Neural progenitor cell (in vitro differentiated cells): Measurements from ENCODE around the gene STK36. TPM values are rescaled to one million over a fixed set of nuclear protein-coding genes. Genes with fewer than 3 reads are reported as not detected.

Source experiments
- DNase-seq: peaks from one replicate; pipeline ENCODE4 v3.0.0-alpha.2; 2016; ENCODE audit warnings: low spot score
- H2AFZ ChIP-seq: fragments of 200-600 bp; sonication (generic); replicated peaks from 2 replicates; pipeline ENCODE4 v1.6.1; 2016; ENCODE audit warnings: antibody characterized with exemption
- H3F3A ChIP-seq: fragments of 200-600 bp; sonication (generic); 2 replicates; pipeline ENCODE4 v1.6.1; 2016; ENCODE audit warnings: antibody characterized with exemption, low read depth
- H3K27ac ChIP-seq: fragments of 200-600 bp; sonication (generic); 2 replicates; pipeline ENCODE4 v1.5.1; 2016; ENCODE audit warnings: mild to moderate bottlenecking
- H3K27me3 ChIP-seq: fragments of 200-600 bp; sonication (generic); 2 replicates; pipeline ENCODE4 v1.6.1; 2016; ENCODE audit warnings: mild to moderate bottlenecking, moderate library complexity
- H3K36me3 ChIP-seq: fragments of 200-600 bp; sonication (generic); 2 replicates; pipeline ENCODE4 v1.5.1; 2016
- H3K4me1 ChIP-seq: fragments of 200-600 bp; sonication (generic); 2 replicates; pipeline ENCODE4 v1.6.1; 2016; ENCODE audit warnings: mixed run types
- H3K4me2 ChIP-seq: fragments of 200-600 bp; sonication (generic); 2 replicates; pipeline ENCODE4 v1.6.1; 2016
- H3K4me3 ChIP-seq: fragments of 200-600 bp; sonication (generic); 2 replicates; pipeline ENCODE4 v1.5.1; 2016
- H3K79me2 ChIP-seq: fragments of 200-600 bp; sonication (generic); 2 replicates; pipeline ENCODE4 v1.6.1; 2016; ENCODE audit warnings: low read depth
- H3K9ac ChIP-seq: fragments of 200-600 bp; sonication (generic); 2 replicates; pipeline ENCODE4 v1.6.1; 2016
- H3K9me3 ChIP-seq: fragments of 200-600 bp; sonication (generic); 2 replicates; pipeline ENCODE4 v1.5.1; 2016; ENCODE audit warnings: low read depth
- H4K20me1 ChIP-seq: fragments of 200-600 bp; sonication (generic); 2 replicates; pipeline ENCODE4 v1.6.1; 2016; ENCODE audit warnings: low read depth
- H3K27ac Mint-ChIP-seq: 3 replicates; pipeline ENCODE4 v1.8.0; 2021; ENCODE audit warnings: mixed read lengths
- H3K27me3 Mint-ChIP-seq: 2 replicates; pipeline ENCODE4 v1.8.0; 2022; ENCODE audit warnings: low read depth, mild to moderate bottlenecking, inconsistent platforms, moderate library complexity, mixed read lengths; ENCODE audit not compliant: insufficient read depth
- H3K36me3 Mint-ChIP-seq: 3 replicates; pipeline ENCODE4 v1.8.0; 2021; ENCODE audit warnings: mixed read lengths
- H3K4me1 Mint-ChIP-seq: 3 replicates; pipeline ENCODE4 v1.8.0; 2021; ENCODE audit warnings: mixed read lengths
- H3K4me3 Mint-ChIP-seq: 3 replicates; pipeline ENCODE4 v1.8.0; 2021; ENCODE audit warnings: mild to moderate bottlenecking, moderate library complexity, mixed read lengths
- H3K9me3 Mint-ChIP-seq: 3 replicates; pipeline ENCODE4 v1.8.0; 2020; ENCODE audit warnings: mixed read lengths
- EZH2 ChIP-seq: fragments of 200-600 bp; sonication (generic); IDR thresholded peaks from 2 replicates; pipeline ENCODE4 v1.6.1; 2017; ENCODE audit warnings: antibody characterized with exemption, mild to moderate bottlenecking, moderate library complexity
- EZH2phosphoT487 ChIP-seq: fragments of 200-600 bp; sonication (generic); IDR thresholded peaks from 2 replicates; pipeline ENCODE4 v1.6.1; 2017; ENCODE audit warnings: antibody characterized with exemption
- total RNA-seq: library from RNA; depleted of rRNA; stranded (reverse); fragments of >200 nt; gene quantifications from 2 replicates; pipeline ENCODE4 v1.2.3, GENCODE V29; 2015; ENCODE audit warnings: low replicate concordance
- TF ChIP-seq, protein P1 (sequence below): fragments of 200-600 bp; sonication (generic); IDR thresholded peaks from 2 replicates; pipeline ENCODE4 v1.5.1; 2017; ENCODE audit warnings: antibody characterized with exemption, mild to moderate bottlenecking

The STK36 gene
- total RNA-seq, 1 donor from 2014 or later, result 61.4 TPM

DNA sequence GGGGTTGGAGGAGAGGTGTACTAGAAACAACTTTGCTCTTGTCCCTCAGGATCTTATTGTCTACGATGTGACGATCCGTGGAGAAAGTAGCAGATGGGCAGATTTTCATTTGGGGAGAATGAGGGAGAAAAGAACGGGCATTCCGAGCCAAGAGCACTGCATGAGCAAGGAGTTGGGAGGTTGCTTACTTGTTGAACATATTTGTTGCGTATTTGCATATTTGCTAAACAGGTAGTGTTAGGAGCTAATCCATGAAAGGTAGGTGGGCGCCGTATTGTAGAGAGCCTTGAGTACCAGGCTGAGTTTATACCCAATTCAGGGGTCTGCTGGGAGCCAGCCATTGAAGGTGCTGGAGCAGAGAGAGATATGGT is 11.9 kb upstream of the STK36 start:
- Histone ChIP-seq H2AFZ (peak overlapping the region; percentile 97), H3K79me2 (peaks cover 26% of the 10 kb centered on the region), H3K4me1 (peaks cover 3% of the 10 kb centered on the region), H3K9me3 (no peaks in the 10 kb centered on the region), H3K27me3 (no peaks in the 10 kb centered on the region), H3K4me2 (peak overlapping the region; percentile 97), H3F3A (peaks cover 9% of the 10 kb centered on the region), H3K4me3 (peak overlapping the region; percentile 95), H3K27ac (no peak overlapping the region), H3K36me3 (peaks cover 4% of the 10 kb centered on the region), H3K9ac (peak overlapping the region; percentile 29), H4K20me1 (no peaks in the 10 kb centered on the region)
- peaks cover 23% of the 10 kb centered on the region for H3K4me1 Mint-ChIP-seq
- H3K4me3 Mint-ChIP-seq, result peak overlapping the region; percentile 99
- H3K27ac Mint-ChIP-seq, result no peak overlapping the region
- peaks cover 9% of the 10 kb centered on the region for H3K27me3 Mint-ChIP-seq
- no peaks in the 10 kb centered on the region for H3K9me3 Mint-ChIP-seq
- DNase-seq, result no peak
- H3K36me3 Mint-ChIP-seq, result peaks cover 21% of the 10 kb centered on the region
- no peak for TF ChIP-seq EZH2phosphoT487
- no peak for TF ChIP-seq EZH2
- TF ChIP-seq, protein P1, sequence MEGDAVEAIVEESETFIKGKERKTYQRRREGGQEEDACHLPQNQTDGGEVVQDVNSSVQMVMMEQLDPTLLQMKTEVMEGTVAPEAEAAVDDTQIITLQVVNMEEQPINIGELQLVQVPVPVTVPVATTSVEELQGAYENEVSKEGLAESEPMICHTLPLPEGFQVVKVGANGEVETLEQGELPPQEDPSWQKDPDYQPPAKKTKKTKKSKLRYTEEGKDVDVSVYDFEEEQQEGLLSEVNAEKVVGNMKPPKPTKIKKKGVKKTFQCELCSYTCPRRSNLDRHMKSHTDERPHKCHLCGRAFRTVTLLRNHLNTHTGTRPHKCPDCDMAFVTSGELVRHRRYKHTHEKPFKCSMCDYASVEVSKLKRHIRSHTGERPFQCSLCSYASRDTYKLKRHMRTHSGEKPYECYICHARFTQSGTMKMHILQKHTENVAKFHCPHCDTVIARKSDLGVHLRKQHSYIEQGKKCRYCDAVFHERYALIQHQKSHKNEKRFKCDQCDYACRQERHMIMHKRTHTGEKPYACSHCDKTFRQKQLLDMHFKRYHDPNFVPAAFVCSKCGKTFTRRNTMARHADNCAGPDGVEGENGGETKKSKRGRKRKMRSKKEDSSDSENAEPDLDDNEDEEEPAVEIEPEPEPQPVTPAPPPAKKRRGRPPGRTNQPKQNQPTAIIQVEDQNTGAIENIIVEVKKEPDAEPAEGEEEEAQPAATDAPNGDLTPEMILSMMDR, result no peak

DNA sequence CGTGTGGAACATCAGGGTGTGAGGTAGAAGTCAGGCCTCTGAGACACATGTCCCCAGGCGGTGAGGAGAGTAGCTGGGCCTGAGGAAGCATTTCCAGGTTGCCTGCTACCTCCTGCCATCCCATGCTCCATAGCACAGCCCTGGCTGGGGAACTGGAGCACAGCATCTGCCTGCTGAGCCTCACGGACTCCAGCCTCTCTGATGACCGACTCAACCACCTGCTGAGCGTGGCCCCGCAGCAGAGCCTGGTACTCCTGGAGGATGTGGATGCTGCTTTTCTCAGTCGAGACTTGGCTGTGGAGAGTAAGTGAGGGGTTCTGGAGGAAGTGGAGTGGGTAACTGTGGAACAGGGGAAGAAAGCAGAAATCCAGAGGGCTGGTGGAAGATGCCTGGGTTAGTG is 9.5 kb upstream of the STK36 start:
- Mint-ChIP-seq H3K36me3 (peaks cover 22% of the 10 kb centered on the region), H3K4me3 (peak overlapping the region; percentile 31), H3K27ac (no peak overlapping the region), H3K9me3 (no peaks in the 10 kb centered on the region), H3K27me3 (peaks cover 9% of the 10 kb centered on the region), H3K4me1 (peaks cover 23% of the 10 kb centered on the region)
- Histone ChIP-seq H3K4me3 (no peak overlapping the region), H3K27me3 (no peaks in the 10 kb centered on the region), H3K36me3 (peaks cover 4% of the 10 kb centered on the region), H2AFZ (no peak overlapping the region), H3K79me2 (peaks cover 26% of the 10 kb centered on the region), H3K4me1 (peaks cover 3% of the 10 kb centered on the region), H3K27ac (no peak overlapping the region), H3F3A (peaks cover 9% of the 10 kb centered on the region), H4K20me1 (no peaks in the 10 kb centered on the region), H3K4me2 (no peak overlapping the region), H3K9me3 (no peaks in the 10 kb centered on the region), H3K9ac (no peak overlapping the region)
- no peak for DNase-seq
- TF ChIP-seq EZH2, result no peak
- no peak for TF ChIP-seq EZH2phosphoT487
- TF ChIP-seq, protein P1, result no peak

DNA sequence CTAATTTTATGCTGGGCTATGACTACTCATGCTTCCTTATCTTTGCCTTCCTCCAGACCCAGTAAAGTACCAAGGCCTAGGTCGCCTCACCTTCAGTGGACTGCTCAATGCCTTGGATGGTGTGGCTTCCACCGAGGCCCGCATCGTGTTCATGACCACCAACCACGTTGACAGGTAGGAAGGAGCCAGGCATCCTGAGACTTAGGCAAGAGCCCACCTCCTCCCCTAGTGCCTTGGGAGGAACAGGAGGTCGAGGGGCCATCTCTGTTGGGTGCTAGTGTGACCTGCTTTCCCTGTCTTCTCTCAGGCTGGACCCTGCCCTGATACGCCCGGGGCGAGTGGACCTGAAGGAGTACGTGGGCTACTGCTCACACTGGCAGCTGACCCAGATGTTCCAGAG is 9.1 kb upstream of the STK36 start:
- TF ChIP-seq, protein P1, result no peak
- TF ChIP-seq EZH2, result no peak
- no peak for TF ChIP-seq EZH2phosphoT487
- no peaks in the 10 kb centered on the region for H4K20me1 ChIP-seq
- H3K27me3 ChIP-seq, result no peaks in the 10 kb centered on the region
- no peaks in the 10 kb centered on the region for H3K9me3 ChIP-seq
- H2AFZ ChIP-seq, result no peak overlapping the region
- peaks cover 21% of the 10 kb centered on the region for H3K79me2 ChIP-seq
- peaks cover 9% of the 10 kb centered on the region for H3F3A ChIP-seq
- peaks cover 2% of the 10 kb centered on the region for H3K36me3 ChIP-seq
- peaks cover 21% of the 10 kb centered on the region for H3K4me1 Mint-ChIP-seq
- no peak overlapping the region for H3K4me3 ChIP-seq
- H3K36me3 Mint-ChIP-seq, result peaks cover 24% of the 10 kb centered on the region
- no peak overlapping the region for H3K27ac Mint-ChIP-seq
- H3K4me1 ChIP-seq, result peaks cover 3% of the 10 kb centered on the region
- no peak overlapping the region for H3K27ac ChIP-seq
- H3K4me2 ChIP-seq, result no peak overlapping the region
- no peak overlapping the region for H3K9ac ChIP-seq
- peaks cover 9% of the 10 kb centered on the region for H3K27me3 Mint-ChIP-seq
- H3K9me3 Mint-ChIP-seq, result no peaks in the 10 kb centered on the region
- peak overlapping the region; percentile 31 for H3K4me3 Mint-ChIP-seq
- no peak for DNase-seq
